ENCODE data around the gene NLRP6. TPM values are rescaled to one million over a fixed set of nuclear protein-coding genes. Genes with fewer than 3 reads are reported as not detected.

Gene NLRP6
- total RNA-seq, 1 donor from 2014 or later: not detected

- no peak for TF ChIP-seq CTCF (conservative IDR thresholded peaks at IDR 0.05)
- Mint-ChIP-seq H3K27me3 (ENCODE audit: low read depth) (peaks cover 13% of the 10 kb centered on the region), H3K4me1 (peaks cover 5% of the 10 kb centered on the region), H3K9me3 (no peaks in the 10 kb centered on the region), H3K36me3 (ENCODE audit: low read depth) (no peaks in the 10 kb centered on the region), H3K4me3 (peak within 1 kb of the TSS; percentile 77), H3K27ac (ENCODE audit: unreplicated experiment) (no peak within 1 kb of the TSS)
- peak; percentile 40 for DNase-seq (ENCODE audit: low read depth, low spot score)
Measured at GRCh38 chr11:288478-289397, 10.5 kb downstream of the NLRP6 start, which contains the start of gene PGGHG. Gene PGGHG, plus strand, starts transcription at chr11:289126. Its CDS starts 691 bp downstream, at chr11:289817.

GRCh38 chr11:289398-289711 is 11.1 kb downstream of the NLRP6 start:
- H3K27ac Mint-ChIP-seq (ENCODE audit: unreplicated experiment): no peak overlapping the region
- no peaks in the 10 kb centered on the region for H3K36me3 Mint-ChIP-seq (ENCODE audit: low read depth)

GRCh38 chr11:289712-290620 is 11.8 kb downstream of the NLRP6 start:
- peaks cover 13% of the 10 kb centered on the region for H3K27me3 Mint-ChIP-seq (ENCODE audit: low read depth)
- peak overlapping the region; percentile 77 for H3K4me3 Mint-ChIP-seq
- no peak for TF ChIP-seq CTCF (conservative IDR thresholded peaks at IDR 0.05)
- H3K9me3 Mint-ChIP-seq: no peaks in the 10 kb centered on the region
- DNase-seq (ENCODE audit: low read depth, low spot score): no peak
- no peaks in the 10 kb centered on the region for H3K36me3 Mint-ChIP-seq (ENCODE audit: low read depth)
- no peak overlapping the region for H3K27ac Mint-ChIP-seq (ENCODE audit: unreplicated experiment)
- H3K4me1 Mint-ChIP-seq: peaks cover 3% of the 10 kb centered on the region

More at GRCh38 chr11:289398-289711, 11.1 kb downstream of the NLRP6 start:
- DNase-seq (ENCODE audit: low read depth, low spot score): no peak
- H3K4me3 Mint-ChIP-seq: peak overlapping the region; percentile 77
- peaks cover 3% of the 10 kb centered on the region for H3K4me1 Mint-ChIP-seq
- H3K27me3 Mint-ChIP-seq (ENCODE audit: low read depth): peaks cover 13% of the 10 kb centered on the region
- H3K9me3 Mint-ChIP-seq: no peaks in the 10 kb centered on the region
- TF ChIP-seq CTCF (conservative IDR thresholded peaks at IDR 0.05): no peak

GRCh38 chr11:290621-291231 is 12.5 kb downstream of the NLRP6 start:
- TF ChIP-seq CTCF (conservative IDR thresholded peaks at IDR 0.05): no peak
- H3K9me3 Mint-ChIP-seq: no peaks in the 10 kb centered on the region
- peak overlapping the region; percentile 59 for H3K4me3 Mint-ChIP-seq
- peaks cover 13% of the 10 kb centered on the region for H3K27me3 Mint-ChIP-seq (ENCODE audit: low read depth)
- H3K36me3 Mint-ChIP-seq (ENCODE audit: low read depth): no peaks in the 10 kb centered on the region
- peaks cover 3% of the 10 kb centered on the region for H3K4me1 Mint-ChIP-seq
- no peak overlapping the region for H3K27ac Mint-ChIP-seq (ENCODE audit: unreplicated experiment)
- no peak for DNase-seq (ENCODE audit: low read depth, low spot score)
